MM.1S (cell line): ENCODE data around the gene SPAST.

Source experiments
- DNase-seq: peaks from one replicate; pipeline ENCODE4 v3.0.0-alpha.2; 2015
- H2AFZ ChIP-seq: fragments of 300-600 bp; sonication (generic); 2 replicates; pipeline ENCODE4 v1.6.0; 2016; ENCODE audit warnings: antibody characterized with exemption, low read length
- H3F3A ChIP-seq: fragments of 300-600 bp; sonication (generic); 2 replicates; pipeline ENCODE4 v1.6.1; 2016; ENCODE audit warnings: mild to moderate bottlenecking, antibody characterized with exemption, low read length, moderate library complexity, mixed read lengths; ENCODE audit not compliant: insufficient read depth
- H3K27ac ChIP-seq: fragments of 300-600 bp; sonication (generic); 2 replicates; pipeline ENCODE4 v1.5.1; 2016; ENCODE audit warnings: mild to moderate bottlenecking, low read length
- H3K27me3 ChIP-seq: fragments of 300-600 bp; sonication (generic); replicated peaks from 2 replicates; pipeline ENCODE4 v1.6.0; 2016; ENCODE audit warnings: low read length; ENCODE audit not compliant: insufficient read depth
- H3K36me3 ChIP-seq: fragments of 300-600 bp; sonication (generic); replicated peaks from 2 replicates; pipeline ENCODE4 v1.6.1; 2016; ENCODE audit warnings: mild to moderate bottlenecking, low read length, mixed read lengths; ENCODE audit not compliant: insufficient read depth
- H3K4me1 ChIP-seq: fragments of 300-600 bp; sonication (generic); 2 replicates; pipeline ENCODE4 v1.6.1; 2016; ENCODE audit warnings: low read length, mixed read lengths
- H3K4me2 ChIP-seq: fragments of 300-600 bp; sonication (generic); 2 replicates; pipeline ENCODE4 v1.6.0; 2016; ENCODE audit warnings: low read depth, low read length
- H3K4me3 ChIP-seq: fragments of 300-600 bp; sonication (generic); 2 replicates; pipeline ENCODE4 v1.5.1; 2016; ENCODE audit warnings: low read length, mixed read lengths
- H3K79me2 ChIP-seq: fragments of 300-600 bp; sonication (generic); 2 replicates; pipeline ENCODE4 v1.6.1; 2016; ENCODE audit warnings: mixed run types, low read length, mixed read lengths
- H3K9ac ChIP-seq: fragments of 300-600 bp; sonication (generic); 2 replicates; pipeline ENCODE4 v1.6.1; 2016; ENCODE audit warnings: low read length, mixed read lengths
- H3K9me2 ChIP-seq: fragments of 300-600 bp; sonication (generic); replicated peaks from 2 replicates; pipeline ENCODE4 v1.6.1; 2016; ENCODE audit warnings: mild to moderate bottlenecking, low read length, mixed read lengths; ENCODE audit not compliant: insufficient read depth
- H3K9me3 ChIP-seq: fragments of 300-600 bp; sonication (generic); replicated peaks from 2 replicates; pipeline ENCODE4 v1.6.1; 2016; ENCODE audit warnings: mild to moderate bottlenecking, low read length, mixed read lengths; ENCODE audit not compliant: insufficient read depth
- H4K20me1 ChIP-seq: fragments of 300-600 bp; sonication (generic); 2 replicates; pipeline ENCODE4 v1.6.1; 2016; ENCODE audit warnings: mild to moderate bottlenecking, low read length, moderate library complexity, mixed read lengths; ENCODE audit not compliant: insufficient read depth
- CTCF ChIP-seq: fragments of 300-600 bp; sonication (generic); IDR thresholded peaks from 2 replicates; pipeline ENCODE4 v1.5.1; 2016; ENCODE audit warnings: antibody characterized with exemption, low read length, mixed read lengths
- EZH2 ChIP-seq: fragments of 300-600 bp; sonication (generic); optimal IDR thresholded peaks from 2 replicates; pipeline ENCODE3; 2017; ENCODE audit warnings: low read depth, mild to moderate bottlenecking, antibody characterized with exemption, low read length, mixed read lengths
- EZH2phosphoT487 ChIP-seq: fragments of 300-600 bp; sonication (generic); IDR thresholded peaks from 2 replicates; pipeline ENCODE4 v1.6.1; 2018; ENCODE audit warnings: antibody characterized with exemption, low read length

SPAST gene

DNA sequence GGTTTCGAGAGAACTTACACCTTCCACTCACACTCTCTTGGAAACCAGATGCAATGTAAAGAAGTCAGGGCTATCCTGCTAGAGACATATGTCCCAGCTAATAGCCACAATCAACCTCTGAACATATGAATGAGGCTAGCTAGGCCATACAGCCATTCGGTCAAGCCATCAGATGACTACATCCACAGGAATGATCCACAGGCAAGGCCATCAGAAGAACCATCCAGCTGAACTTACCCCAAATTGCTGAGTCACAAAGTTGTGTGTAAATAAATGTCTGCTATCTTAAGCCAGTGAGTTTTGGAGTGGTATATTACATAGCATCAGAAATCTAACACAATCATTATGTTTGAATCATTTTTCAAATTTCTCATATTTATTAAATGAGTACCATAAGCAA, 5.2 kb upstream of the SPAST start:
- TF ChIP-seq CTCF, result no peak
- TF ChIP-seq EZH2phosphoT487, result no peak
- TF ChIP-seq EZH2, result no peak
- H3K4me1 ChIP-seq, result peaks cover 7% of the 10 kb centered on the region; the same call in 1 of the 2 replicates
- H4K20me1 ChIP-seq, result no peaks in the 10 kb centered on the region
- no peak overlapping the region for H3K4me2 ChIP-seq
- H3K9ac ChIP-seq, result no peak overlapping the region
- no peaks in the 10 kb centered on the region for H3K79me2 ChIP-seq
- no peak for DNase-seq
- no peak overlapping the region for H2AFZ ChIP-seq
- H3K36me3 ChIP-seq, result no peaks in the 10 kb centered on the region
- peaks cover 11% of the 10 kb centered on the region; the same call in 1 of the 2 replicates for H3F3A ChIP-seq
- H3K27me3 ChIP-seq, result no peaks in the 10 kb centered on the region
- no peak overlapping the region for H3K4me3 ChIP-seq
- H3K9me2 ChIP-seq, result no peaks in the 10 kb centered on the region
- H3K9me3 ChIP-seq, result no peaks in the 10 kb centered on the region
- no peak overlapping the region for H3K27ac ChIP-seq

DNA sequence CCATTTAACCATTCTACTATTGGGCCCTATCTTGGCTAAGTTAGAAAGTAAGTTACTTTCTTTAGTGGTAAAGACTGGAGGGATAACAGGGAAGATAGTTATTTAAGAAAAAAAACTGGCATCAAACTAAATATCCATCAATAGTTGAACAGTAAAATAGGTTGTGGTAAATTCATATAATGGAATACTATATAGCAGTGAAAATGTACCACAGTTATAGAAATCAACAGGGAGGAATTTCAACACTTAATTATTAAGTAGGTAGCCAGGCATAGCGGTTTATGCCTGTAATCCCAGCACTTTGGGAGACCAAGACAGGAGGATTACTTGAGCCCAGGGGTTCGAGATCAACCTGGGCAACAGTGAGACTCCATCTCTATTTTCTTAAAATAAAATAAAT, 3.1 kb upstream of the SPAST start:
- peaks cover 7% of the 10 kb centered on the region; the same call in 1 of the 2 replicates for H3K4me1 ChIP-seq
- H3K9ac ChIP-seq, result no peak overlapping the region
- no peak overlapping the region for H3K4me3 ChIP-seq

GRCh38 chr2:32061430-32061829, 1.9 kb upstream of the SPAST start:
- H3K79me2 ChIP-seq, result peaks cover 19% of the 10 kb centered on the region
- no peaks in the 10 kb centered on the region for H3K27me3 ChIP-seq
- DNase-seq, result no peak
- H3K9ac ChIP-seq, result no peak overlapping the region
- no peak overlapping the region for H2AFZ ChIP-seq
- no peak overlapping the region for H3K4me2 ChIP-seq
- H3K27ac ChIP-seq, result no peak overlapping the region
- peaks cover 17% of the 10 kb centered on the region for H3F3A ChIP-seq
- no peaks in the 10 kb centered on the region for H4K20me1 ChIP-seq
- no peaks in the 10 kb centered on the region for H3K36me3 ChIP-seq
- TF ChIP-seq EZH2 (no peak), EZH2phosphoT487 (no peak), CTCF (no peak)
- no peaks in the 10 kb centered on the region for H3K9me2 ChIP-seq
- peaks cover 7% of the 10 kb centered on the region; the same call in 1 of the 2 replicates for H3K4me1 ChIP-seq
- H3K4me3 ChIP-seq, result no peak overlapping the region
- H3K9me3 ChIP-seq, result no peaks in the 10 kb centered on the region

More for the DNA sequence above, 3.1 kb upstream of the SPAST start:
- no peak for DNase-seq
- TF ChIP-seq EZH2, result no peak
- H3K79me2 ChIP-seq, result peaks cover 9% of the 10 kb centered on the region
- H3K27ac ChIP-seq, result no peak overlapping the region
- no peaks in the 10 kb centered on the region for H4K20me1 ChIP-seq
- no peaks in the 10 kb centered on the region for H3K9me3 ChIP-seq
- H2AFZ ChIP-seq, result no peak overlapping the region
- no peaks in the 10 kb centered on the region for H3K9me2 ChIP-seq
- H3F3A ChIP-seq, result peaks cover 17% of the 10 kb centered on the region
- H3K4me2 ChIP-seq, result no peak overlapping the region
- no peaks in the 10 kb centered on the region for H3K36me3 ChIP-seq
- no peaks in the 10 kb centered on the region for H3K27me3 ChIP-seq

DNA sequence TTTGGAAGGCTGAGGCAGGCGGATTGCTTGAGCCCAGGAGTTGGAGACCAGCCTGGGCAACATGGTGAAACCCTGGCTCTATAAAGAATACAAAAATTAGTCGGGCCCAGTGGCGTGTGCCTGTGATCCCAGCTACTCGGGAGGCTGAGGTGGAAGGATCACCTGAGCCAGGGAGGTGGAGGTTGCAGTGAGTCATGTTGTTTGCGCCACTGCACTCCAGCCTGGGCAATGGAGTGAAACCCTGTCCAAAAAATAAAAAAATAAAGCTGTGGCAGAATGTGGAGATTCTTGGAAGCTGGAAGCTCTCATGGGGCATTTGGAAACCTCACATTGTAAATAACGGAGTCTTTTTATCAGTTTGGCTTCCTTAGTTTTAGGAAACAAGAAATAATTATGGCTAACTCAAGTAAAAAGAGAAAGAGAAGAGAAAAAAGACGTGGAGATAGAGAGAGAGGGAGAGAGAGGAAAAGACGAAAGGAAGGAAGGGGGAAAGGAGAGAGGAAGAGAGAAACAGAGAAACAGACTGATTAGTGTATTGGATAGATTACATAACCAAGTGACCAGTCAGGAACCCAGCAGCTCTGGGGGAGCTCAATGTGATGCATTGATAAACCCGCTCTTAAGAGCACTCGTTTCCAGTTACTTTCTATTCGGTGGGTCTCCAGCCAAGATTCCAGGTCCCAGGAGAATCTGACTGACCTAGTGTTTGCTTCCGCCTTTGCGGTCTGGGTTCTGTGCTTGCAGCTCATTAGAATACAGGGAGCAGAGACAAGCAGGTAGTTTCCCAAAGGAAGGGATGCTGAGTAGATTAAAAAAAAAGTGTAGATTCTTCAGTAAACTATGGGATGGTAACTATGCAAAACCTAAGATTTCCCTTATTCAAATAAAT, 1.1 kb upstream of the SPAST start:
- Histone ChIP-seq H3K79me2 (peaks cover 19% of the 10 kb centered on the region), H3K27ac (no peak overlapping the region), H4K20me1 (no peaks in the 10 kb centered on the region), H3K36me3 (no peaks in the 10 kb centered on the region), H3K9me2 (no peaks in the 10 kb centered on the region), H3K4me3 (peak overlapping the region; percentile 99), H3K9ac (peak overlapping the region; percentile 80; the same call in 1 of the 2 replicates), H3K9me3 (no peaks in the 10 kb centered on the region), H3K4me1 (peaks cover 7% of the 10 kb centered on the region; the same call in 1 of the 2 replicates), H3K27me3 (no peaks in the 10 kb centered on the region), H3F3A (peaks cover 17% of the 10 kb centered on the region), H2AFZ (peak overlapping the region; percentile 100), H3K4me2 (peak overlapping the region; percentile 84)
- TF ChIP-seq EZH2phosphoT487 (no peak), EZH2 (no peak), CTCF (no peak)
- DNase-seq, result peak; percentile 11
